GM19239 (cell line): ENCODE measurements around the gene SORBS2.
"Not testable (repeated sequence)": the region's sequence is repeated elsewhere in the genome, so short reads cannot be mapped to it uniquely, and the experiment has no call there.

Experiments
- DNase-seq: peaks from one replicate; pipeline ENCODE4 v3.0.0; 2011; ENCODE audit warnings: low spot score; ENCODE audit not compliant: insufficient read length
- FAIRE-seq: peaks from 2 replicates; lab custom pipeline; 2011; peaks lifted over from hg19 to GRCh38; lab: Jason Lieb, UNC

The SORBS2 gene

DNA sequence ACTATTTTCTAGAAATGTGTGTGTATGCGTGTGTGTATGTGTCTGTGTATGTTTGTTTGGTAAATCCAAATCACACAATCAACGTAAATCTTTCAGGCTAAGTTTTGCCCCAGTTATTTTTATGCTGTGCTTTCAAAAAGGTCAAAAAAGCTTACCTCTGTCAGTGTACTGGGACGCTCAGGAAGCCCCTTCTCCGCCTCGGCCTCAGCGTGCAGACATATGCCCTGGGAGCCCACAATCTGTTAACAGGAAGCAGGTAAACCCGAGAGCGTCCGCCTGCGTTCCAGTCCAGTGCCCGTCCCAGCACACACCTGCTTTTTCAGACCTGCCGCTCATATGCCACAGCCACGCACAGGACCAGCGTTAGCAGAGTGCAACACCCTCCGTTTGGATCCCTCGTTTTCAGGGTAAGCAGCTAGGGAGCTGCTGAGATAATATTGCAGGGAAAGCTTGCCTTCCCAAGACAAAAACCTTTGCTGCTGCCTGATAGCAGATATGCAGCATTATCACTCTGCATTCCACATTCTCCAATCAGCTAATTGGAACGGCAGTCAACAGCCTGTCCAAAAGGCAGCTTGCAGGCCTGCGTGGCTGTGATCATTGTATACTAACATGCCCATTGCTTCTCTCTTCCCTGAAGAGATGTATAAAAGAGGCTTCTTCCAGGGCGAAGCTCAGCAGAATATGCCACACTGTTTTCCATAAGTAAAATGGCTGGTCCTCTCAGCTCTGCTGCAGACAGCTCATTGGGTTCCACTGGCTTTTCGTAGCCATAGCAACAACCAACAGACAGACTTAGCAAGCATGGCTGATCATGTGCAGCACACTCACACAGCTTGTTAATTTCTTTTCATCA, at the start of gene SORBS2:
Gene SORBS2 (minus strand): TSS at position 686 of the 856 bp plus-strand sequence. CDS start 121,623 bp downstream, outside the sequence.
- FAIRE-seq (peak; percentile 76), DNase-seq (peak; percentile 36)

DNA sequence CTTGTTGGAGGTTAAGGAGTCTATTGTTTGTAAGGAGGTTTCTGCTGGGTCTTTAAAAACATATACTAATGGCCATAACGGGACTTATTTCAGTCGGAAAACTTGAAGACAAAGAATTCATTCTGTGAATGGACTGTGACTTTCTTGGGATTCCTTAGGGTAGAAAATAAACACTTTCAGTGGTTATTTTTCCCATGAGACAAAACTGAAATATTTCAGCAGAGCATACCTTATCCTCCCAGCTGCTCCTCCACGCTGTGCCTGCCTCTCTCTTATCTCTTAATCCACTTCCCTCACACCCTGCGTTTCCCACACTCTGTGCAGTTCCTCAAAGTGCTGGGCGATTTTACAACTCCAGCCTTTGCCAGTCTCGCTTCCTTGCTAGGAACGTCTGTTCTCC, 47.1 kb upstream of the SORBS2 start:
- FAIRE-seq (no peak), DNase-seq (no peak)

- FAIRE-seq, result not testable (repeated sequence)
These were observed 45.6 kb upstream of the SORBS2 start for GRCh38 chr4:185857561-185857960.

DNA sequence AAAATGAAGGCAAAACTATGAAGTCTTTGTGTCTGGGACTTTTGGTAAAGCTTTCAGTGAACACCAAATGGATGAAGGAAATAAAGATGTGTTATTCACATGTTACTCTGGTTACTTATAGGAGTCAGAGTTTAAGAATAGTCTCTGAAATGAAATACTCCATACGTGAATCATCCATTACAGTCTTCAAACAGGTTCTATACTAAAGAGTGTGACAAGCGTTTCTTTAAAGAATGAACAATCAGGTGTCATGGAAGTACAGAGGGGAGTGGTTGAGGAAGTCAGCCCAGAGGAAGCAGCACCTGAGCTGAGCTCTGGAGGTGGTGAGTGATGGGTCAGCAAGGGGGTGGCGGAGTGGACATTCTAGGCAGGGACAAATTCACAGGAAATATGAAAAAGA, 41.8 kb upstream of the SORBS2 start:
- FAIRE-seq (no peak), DNase-seq (no peak)

More at GRCh38 chr4:185857561-185857960, 45.6 kb upstream of the SORBS2 start:
- DNase-seq, result not testable (repeated sequence)

- DNase-seq (no peak), FAIRE-seq (no peak)
These were observed 41.0 kb upstream of the SORBS2 start for GRCh38 chr4:185852961-185853360.

DNA sequence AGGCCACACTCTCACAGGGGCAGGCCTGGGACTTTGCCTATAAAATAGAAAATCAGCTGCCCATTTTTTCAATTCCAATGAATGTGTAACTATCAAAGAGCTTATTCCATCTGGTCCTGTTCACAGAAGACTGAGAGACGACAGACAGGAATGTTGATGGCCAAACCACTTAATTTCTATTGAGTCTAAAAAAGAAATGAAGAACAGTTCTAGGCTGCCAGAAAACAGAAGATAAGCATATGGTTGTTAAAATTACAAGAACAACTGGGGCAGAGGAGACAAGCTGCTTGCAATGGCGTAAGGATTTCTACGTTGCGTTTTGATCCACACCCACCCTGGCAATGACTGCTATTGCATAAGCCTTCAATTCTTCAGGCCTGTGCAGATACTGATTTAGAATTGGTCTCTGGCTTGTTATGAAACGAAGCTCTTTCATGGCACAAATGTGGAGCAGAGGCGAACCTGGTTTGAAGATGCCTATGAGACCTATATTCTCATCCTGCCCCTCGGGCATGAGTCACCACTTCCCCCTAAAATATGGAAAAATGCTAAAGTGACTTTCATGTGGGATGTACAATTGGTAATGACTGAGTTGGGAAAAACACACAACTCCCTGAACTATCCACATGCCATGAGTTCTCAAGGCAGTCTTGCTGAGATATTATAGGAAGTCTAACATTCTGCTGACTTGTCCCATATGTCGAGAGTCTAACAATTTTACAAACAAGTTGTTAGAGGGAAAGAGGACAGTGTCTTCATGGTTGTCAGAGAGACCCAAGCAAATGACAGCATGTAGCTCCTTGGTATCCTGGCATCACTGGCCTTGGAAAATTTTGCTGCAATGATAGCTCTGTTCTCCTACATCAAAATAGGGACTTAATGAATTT, 37.9 kb upstream of the SORBS2 start:
- DNase-seq (no peak), FAIRE-seq (no peak)

- no peak for DNase-seq
- no peak for FAIRE-seq
These were observed 35.5 kb upstream of the SORBS2 start for GRCh38 chr4:185847352-185848097.

GRCh38 chr4:185846505-185847150, 34.6 kb upstream of the SORBS2 start:
- FAIRE-seq (no peak), DNase-seq (no peak)

- no peak for DNase-seq
- FAIRE-seq, result no peak
These were observed 34.0 kb upstream of the SORBS2 start for GRCh38 chr4:185845966-185846365.

GRCh38 chr4:185841451-185841850, 29.5 kb upstream of the SORBS2 start:
- FAIRE-seq (no peak), DNase-seq (no peak)

GRCh38 chr4:185840953-185841352, 29.0 kb upstream of the SORBS2 start:
- no peak for FAIRE-seq
- DNase-seq, result no peak

DNA sequence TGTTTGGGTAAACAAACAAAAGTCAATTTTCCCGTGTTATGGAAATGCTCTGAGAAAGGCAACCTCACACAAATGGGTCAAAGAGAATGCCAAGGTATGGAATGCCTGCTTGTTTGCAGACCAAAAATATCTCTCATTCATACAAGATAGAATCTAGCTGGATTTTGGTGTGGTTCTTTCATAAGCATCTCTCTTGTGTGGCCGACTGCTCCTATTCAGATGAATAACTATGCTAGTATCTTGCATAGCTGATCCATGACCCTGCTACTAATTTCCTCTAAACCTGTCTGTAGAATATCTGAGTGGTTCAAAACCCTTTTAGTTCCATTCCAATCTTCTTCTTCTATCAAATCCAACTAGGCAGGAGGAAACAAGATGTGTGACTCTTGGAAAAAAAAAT, 28.2 kb upstream of the SORBS2 start:
- FAIRE-seq (no peak), DNase-seq (no peak)

DNA sequence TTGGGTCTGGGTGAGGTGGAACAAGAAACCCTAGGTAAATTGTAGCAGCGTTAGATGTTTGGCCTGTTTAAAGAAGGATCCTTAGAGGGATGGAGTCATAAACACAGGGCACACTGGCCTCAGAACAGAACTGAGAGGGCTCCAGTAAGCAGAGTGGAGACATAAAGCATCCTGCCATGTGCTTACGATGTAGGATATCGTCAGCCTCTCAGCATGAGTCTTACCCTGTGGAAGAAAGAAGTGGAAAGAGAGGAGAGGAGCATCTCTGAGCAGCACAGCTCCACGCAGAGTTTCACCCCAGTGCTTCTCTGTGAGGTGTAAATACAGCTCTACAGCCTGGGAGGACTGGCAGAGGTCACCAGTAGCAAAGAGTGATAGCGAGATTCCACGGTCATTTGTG, 27.8 kb upstream of the SORBS2 start:
- DNase-seq (no peak), FAIRE-seq (no peak)

DNA sequence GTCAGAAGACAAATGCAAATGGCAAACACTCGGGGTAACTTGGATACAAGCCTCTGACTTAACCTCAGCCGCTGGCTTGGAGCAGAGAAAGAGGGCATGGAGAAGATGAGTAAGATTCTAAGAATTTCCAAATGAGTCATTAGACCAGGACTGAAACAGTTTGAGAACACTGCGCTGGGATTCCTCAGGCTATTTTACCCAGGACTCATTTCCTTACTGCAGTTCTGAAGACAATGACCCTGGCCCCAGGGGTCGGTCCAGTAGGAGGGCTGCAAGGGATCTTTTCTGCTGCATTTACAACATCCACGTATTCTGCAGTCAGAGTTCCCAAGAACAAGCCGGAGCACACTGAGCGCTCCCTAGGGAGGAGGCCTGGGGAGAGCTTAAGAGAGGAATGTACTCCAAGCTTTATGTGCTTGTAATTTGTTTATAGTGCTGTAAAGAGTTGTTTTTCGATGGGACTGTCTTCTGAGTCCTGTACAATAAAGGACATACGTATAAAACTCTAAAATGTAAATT, 27.3 kb upstream of the SORBS2 start:
- DNase-seq (no peak), FAIRE-seq (no peak)

DNA sequence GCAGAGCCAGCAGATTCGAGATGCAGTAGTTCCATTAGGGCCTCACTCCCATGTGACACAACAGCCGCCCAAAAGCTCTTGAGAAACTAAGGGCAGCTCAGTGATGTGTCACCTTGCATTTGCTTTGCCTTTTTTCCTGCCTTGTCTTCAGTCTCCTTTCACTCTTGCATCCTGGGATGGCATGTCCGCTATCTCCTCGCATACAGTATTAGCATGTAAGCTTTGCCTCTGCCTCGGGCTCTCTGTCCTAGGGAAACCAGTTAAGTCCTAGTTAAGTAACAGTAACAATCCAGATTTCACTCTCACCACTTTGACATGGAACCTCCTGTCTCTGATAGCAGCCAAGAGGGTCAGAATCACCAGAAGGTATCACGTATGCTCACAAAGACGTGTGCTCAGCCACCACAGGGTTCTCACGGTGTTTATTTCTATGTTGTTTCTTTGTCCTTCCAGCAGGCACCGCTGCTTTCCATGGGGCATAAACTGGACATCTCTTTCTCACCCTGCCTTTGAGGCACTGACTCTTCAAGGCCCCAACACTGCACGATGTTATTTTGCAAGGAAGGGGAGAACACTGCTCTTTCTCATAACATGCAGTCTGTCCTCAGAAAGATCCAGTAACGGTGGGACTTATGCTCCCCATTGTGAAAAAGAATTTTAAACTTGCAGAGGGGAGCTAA, 26.7 kb upstream of the SORBS2 start:
- no peak for FAIRE-seq
- no peak for DNase-seq

GRCh38 chr4:185838104-185838452, 26.1 kb upstream of the SORBS2 start:
- DNase-seq (no peak), FAIRE-seq (no peak)

DNA sequence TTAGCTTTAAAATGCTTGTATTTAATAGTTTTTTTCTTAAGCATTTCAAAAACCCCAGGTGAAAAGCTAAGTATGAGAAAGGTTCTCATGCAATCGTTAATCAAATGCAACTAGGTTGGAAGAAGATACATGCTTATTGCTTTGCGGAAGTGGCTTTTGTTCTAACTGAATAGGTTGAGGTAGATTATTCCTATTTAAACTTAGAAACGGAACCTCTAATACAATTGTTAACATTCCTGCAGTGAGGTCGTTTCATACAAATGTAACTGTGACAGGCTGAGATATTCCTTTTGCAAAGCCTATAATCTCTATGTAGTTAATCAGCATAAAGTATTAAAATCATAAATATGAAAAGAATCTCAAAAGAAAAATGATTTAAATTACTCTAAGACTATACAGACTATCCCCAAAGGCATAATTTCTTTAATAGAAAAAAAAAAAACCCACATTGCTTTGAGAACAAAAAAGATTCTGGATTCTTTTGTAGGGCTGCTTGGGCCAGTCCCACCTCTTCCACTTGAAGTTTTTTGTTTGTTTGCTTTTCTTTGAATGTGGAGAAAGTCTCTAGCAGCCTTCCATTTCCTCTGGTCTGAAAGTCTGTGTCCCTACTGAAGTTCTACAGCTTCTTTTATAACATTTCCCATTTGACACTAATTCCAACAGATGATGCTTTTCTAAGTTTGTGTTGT, 25.6 kb upstream of the SORBS2 start:
- no peak for FAIRE-seq
- no peak for DNase-seq

DNA sequence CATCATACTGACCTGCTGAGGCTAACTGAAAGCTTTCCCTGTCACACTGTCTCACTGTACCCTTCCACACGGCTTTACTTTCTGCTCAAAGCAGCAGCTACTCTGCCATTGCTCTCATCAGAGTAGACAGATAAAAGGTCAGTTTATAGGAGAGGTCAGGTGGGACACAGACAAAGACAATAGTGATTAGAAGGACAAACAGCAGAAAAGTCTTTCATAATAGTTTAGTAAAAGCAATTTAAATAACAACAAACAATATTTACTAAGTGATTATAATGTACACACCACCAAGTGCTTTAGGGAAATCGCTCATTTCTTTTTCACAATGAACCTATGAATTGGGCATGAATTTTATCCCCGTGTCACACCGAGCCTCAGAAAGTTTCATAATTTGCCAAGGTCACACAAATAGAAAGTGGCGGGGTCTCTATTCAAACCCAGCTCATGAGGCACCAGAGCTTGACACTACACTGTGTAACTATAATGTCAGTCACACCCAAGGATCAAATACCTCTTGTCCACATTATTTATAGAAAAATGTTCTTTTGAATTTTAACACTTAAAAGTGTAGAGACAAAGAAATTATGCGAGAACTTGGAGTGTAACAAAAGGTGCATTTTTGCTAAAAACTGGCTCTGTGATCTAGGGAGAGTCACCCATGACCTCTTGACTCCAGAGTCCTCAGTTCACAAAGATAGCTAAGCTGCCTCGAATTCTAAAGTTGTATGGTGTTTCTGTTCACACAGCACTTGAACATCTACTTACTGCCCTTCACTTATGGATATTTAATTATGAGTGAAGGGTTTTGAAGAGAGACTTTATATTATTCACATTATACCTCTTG, 24.5 kb upstream of the SORBS2 start:
- FAIRE-seq, result no peak
- DNase-seq, result no peak
